ENCODE data around the gene TSSK2.
A peak's percentile ranks its signal among the peaks of the same experiment; 100 is the strongest.

Gene TSSK2

GRCh38 chr22:19106886-19107729 lies 24.0 kb upstream of the TSSK2 start:
- DNase-seq (ENCODE audit: low read depth) = no peak

- no peak for DNase-seq (ENCODE audit: low read depth)
Measured at GRCh38 chr22:19107730-19108074, 23.4 kb upstream of the TSSK2 start.

- no peak for DNase-seq (ENCODE audit: low read depth)
Measured at GRCh38 chr22:19108807-19109197, 22.3 kb upstream of the TSSK2 start.

- DNase-seq (ENCODE audit: low read depth) = peak; percentile 83
Measured at GRCh38 chr22:19109198-19110063, 21.7 kb upstream of the TSSK2 start.

- DNase-seq (ENCODE audit: low read depth) = no peak
Measured at GRCh38 chr22:19110064-19110458, 21.0 kb upstream of the TSSK2 start.

- no peak for DNase-seq (ENCODE audit: low read depth)
Measured at GRCh38 chr22:19110646-19111045, 20.5 kb upstream of the TSSK2 start.

GRCh38 chr22:19111140-19111539 lies 20.0 kb upstream of the TSSK2 start:
- DNase-seq (ENCODE audit: low read depth) = no peak

- DNase-seq (ENCODE audit: low read depth) = no peak
Measured at GRCh38 chr22:19111584-19111983, 19.5 kb upstream of the TSSK2 start.

GRCh38 chr22:19113429-19113828 lies 17.7 kb upstream of the TSSK2 start:
- DNase-seq (ENCODE audit: low read depth) = no peak

GRCh38 chr22:19114984-19115552 lies 16.0 kb upstream of the TSSK2 start:
- no peak for DNase-seq (ENCODE audit: low read depth)

GRCh38 chr22:19115628-19116027 lies 15.5 kb upstream of the TSSK2 start:
- no peak for DNase-seq (ENCODE audit: low read depth)

- DNase-seq (ENCODE audit: low read depth) = no peak
Measured at GRCh38 chr22:19117111-19117512, 14.0 kb upstream of the TSSK2 start.

GRCh38 chr22:19118329-19118880 lies 12.7 kb upstream of the TSSK2 start:
- no peak for DNase-seq (ENCODE audit: low read depth)

- DNase-seq (ENCODE audit: low read depth) = no peak
Measured at GRCh38 chr22:19119949-19120348, 11.2 kb upstream of the TSSK2 start.

- no peak for DNase-seq (ENCODE audit: low read depth)
Measured at GRCh38 chr22:19120829-19121630, 10.1 kb upstream of the TSSK2 start.

GRCh38 chr22:19121631-19122142 lies 9.4 kb upstream of the TSSK2 start:
- peak; percentile 22 for DNase-seq (ENCODE audit: low read depth)

GRCh38 chr22:19122143-19122751 lies 8.9 kb upstream of the TSSK2 start, which contains the start of gene DGCR2:
TSS of gene DGCR2 (minus strand) at chr22:19122412. CDS start at chr22:19122206, 206 bp downstream.
- DNase-seq (ENCODE audit: low read depth) = peak; percentile 94

- no peak for DNase-seq (ENCODE audit: low read depth)
Measured at GRCh38 chr22:19122752-19123492, 8.2 kb upstream of the TSSK2 start.

GRCh38 chr22:19123936-19124335 lies 7.2 kb upstream of the TSSK2 start:
- DNase-seq (ENCODE audit: low read depth) = no peak

GRCh38 chr22:19124377-19124776 lies 6.7 kb upstream of the TSSK2 start:
- DNase-seq (ENCODE audit: low read depth) = no peak

All from fibroblast of gingiva (primary cell).